Upper lobe of right lung (tissue), 1 donor: ENCODE results near the gene PDP2. TPM values are rescaled to one million over a fixed set of nuclear protein-coding genes. Genes with fewer than 3 reads are reported as not detected.

Source experiments
- ATAC-seq: fragments of 200-7000 bp; cut with Tn5 transposase; one replicate; pipeline ENCODE4 v1.9.1; 2020; ENCODE audit warnings: mild to moderate bottlenecking, moderate library complexity
- DNase-seq: peaks from one replicate; pipeline ENCODE4 v3.0.0-alpha.2; 2020
- H3K27ac ChIP-seq: fragments of 200-600 bp; one replicate; pipeline ENCODE4 v1.8.0; 2022
- H3K27me3 ChIP-seq: fragments of 200-600 bp; one replicate; pipeline ENCODE4 v1.8.0; 2022; ENCODE audit warnings: mild to moderate bottlenecking
- H3K36me3 ChIP-seq: fragments of 200-600 bp; one replicate; pipeline ENCODE4 v1.8.0; 2022
- H3K4me1 ChIP-seq: fragments of 200-600 bp; one replicate; pipeline ENCODE4 v1.8.0; 2022
- H3K4me3 ChIP-seq: fragments of 200-600 bp; one replicate; pipeline ENCODE4 v1.8.0; 2022; ENCODE audit warnings: mild to moderate bottlenecking
- H3K9me3 ChIP-seq: fragments of 200-600 bp; one replicate; pipeline ENCODE4 v1.8.0; 2022
- intact Hi-C: fragments of 100-400 bp; cut with DNase I; formaldehyde crosslinking; loops from one replicate; pipeline ENCODE4 v1.11.0; 2022
- total RNA-seq: library from RNA; stranded (reverse); fragmentation: NEBNext Ultra II Directional; extraction: Animal tissue kit (Norgen Biotek cat#: 25700); gene quantifications from one replicate; pipeline ENCODE4 v1.2.1, GENCODE V29; 2021
- TF ChIP-seq, protein P1 (sequence below): fragments of 200-600 bp; IDR thresholded peaks from one replicate; pipeline ENCODE4 v1.8.0; 2022; ENCODE audit warnings: antibody characterized with exemption
- donor health status: DM: no; HTN: yes; CAD: no; lungs with severe emphysema.

PDP2 gene
- total RNA-seq, 1 donor from 2014 or later: 22.4 TPM

DNA sequence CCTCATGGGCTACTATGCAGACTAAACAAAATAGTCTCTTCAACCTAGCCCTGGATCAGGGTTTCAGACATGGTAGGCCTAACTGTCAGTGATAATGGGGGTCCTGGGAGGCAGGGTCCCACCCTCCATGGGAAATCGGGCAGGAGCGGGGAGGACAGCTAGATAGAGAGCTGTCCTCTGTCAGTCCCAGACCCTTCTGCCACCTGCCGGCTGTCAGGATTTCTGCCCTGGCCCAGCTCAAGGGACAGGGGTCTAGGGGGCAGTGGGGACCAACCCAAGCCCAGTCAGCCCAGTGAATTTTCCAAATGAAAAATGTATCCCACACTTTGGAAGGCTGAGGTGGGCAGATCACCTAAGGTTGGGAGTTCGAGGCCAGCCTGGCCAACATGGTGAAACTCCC is 30.8 kb upstream of the PDP2 start:
- Histone ChIP-seq H3K27me3 (peaks cover 26% of the 10 kb centered on the region), H3K27ac (no peak overlapping the region), H3K9me3 (no peaks in the 10 kb centered on the region), H3K36me3 (no peaks in the 10 kb centered on the region), H3K4me3 (no peak overlapping the region), H3K4me1 (peaks cover 5% of the 10 kb centered on the region)
- no peak for DNase-seq
- intact Hi-C loops: no loop called here
- TF ChIP-seq, protein P1, sequence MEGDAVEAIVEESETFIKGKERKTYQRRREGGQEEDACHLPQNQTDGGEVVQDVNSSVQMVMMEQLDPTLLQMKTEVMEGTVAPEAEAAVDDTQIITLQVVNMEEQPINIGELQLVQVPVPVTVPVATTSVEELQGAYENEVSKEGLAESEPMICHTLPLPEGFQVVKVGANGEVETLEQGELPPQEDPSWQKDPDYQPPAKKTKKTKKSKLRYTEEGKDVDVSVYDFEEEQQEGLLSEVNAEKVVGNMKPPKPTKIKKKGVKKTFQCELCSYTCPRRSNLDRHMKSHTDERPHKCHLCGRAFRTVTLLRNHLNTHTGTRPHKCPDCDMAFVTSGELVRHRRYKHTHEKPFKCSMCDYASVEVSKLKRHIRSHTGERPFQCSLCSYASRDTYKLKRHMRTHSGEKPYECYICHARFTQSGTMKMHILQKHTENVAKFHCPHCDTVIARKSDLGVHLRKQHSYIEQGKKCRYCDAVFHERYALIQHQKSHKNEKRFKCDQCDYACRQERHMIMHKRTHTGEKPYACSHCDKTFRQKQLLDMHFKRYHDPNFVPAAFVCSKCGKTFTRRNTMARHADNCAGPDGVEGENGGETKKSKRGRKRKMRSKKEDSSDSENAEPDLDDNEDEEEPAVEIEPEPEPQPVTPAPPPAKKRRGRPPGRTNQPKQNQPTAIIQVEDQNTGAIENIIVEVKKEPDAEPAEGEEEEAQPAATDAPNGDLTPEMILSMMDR: no peak
- no peak for ATAC-seq

DNA sequence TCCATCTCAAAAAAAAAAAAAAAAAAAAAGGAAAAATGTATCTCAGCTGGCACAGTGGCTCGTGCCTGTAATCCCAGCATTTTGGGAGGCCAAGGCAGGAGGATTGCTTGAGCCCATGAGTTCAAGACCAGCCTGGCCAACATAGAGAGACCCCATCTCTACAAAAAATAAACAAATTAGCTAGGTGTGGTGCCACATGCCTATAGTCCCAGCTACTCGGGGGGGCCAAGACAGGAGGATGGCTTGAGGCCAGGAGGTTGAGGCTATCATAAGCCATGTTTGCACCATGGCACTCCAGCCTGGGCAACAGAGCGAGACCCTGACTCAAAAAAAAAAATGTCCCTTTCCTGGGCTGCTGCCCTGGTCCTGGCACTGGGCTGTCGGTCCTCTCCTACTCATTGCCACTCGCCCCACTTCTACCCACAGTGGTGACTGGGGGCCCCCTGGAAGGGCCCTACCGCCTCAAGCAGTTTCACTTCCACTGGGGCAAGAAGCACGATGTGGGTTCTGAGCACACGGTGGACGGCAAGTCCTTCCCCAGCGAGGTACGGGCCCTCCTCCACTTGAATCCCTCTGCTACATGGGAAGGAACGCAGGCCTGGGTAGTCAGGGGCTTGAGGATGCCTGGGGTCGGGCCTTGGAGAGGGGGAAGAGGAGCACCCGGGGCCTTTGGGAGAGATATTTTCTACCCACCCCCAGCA is 30.1 kb upstream of the PDP2 start:
- Histone ChIP-seq H3K27me3 (peaks cover 19% of the 10 kb centered on the region), H3K4me1 (no peaks in the 10 kb centered on the region), H3K4me3 (no peak overlapping the region), H3K36me3 (no peaks in the 10 kb centered on the region), H3K27ac (no peak overlapping the region), H3K9me3 (no peaks in the 10 kb centered on the region)
- intact Hi-C loops: no loop called here
- ATAC-seq (peak; percentile 48), DNase-seq (no peak)
- TF ChIP-seq, protein P1: no peak

DNA sequence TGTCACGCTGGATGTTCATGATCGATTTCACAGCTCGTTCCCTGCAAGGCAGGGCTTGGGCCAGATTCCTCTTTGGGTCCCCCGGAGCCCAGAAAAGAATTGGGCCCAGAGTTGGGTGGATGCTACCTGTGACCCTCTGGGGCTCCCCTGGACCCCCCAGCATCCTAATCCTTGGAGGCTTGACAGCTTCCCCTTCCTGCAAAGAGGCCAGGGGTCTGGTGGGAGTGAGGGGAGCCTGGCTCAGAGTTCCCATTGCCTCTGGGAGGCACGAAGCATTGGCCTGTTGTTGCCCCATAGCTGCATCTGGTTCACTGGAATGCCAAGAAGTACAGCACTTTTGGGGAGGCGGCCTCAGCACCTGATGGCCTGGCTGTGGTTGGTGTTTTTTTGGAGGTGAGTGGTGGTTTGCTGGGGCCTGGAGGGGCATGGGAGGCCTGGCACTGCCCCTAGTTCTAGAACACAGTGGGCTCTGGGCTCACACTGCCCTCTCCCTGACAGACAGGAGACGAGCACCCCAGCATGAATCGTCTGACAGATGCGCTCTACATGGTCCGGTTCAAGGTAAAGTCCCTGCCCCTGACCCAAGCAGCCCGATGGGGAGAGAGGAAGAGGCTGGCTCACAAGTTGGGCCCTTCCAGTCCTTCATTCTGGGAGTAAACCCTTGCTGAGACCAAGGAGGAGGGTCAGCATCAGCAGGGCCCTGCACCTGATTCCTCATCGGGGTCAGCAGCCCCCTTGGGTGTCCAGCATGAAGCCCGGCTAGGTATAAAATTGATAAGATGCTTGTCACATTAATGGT is 28.9 kb upstream of the PDP2 start:
- TF ChIP-seq, protein P1: no peak
- Histone ChIP-seq H3K4me1 (no peaks in the 10 kb centered on the region), H3K27ac (no peak overlapping the region), H3K27me3 (peaks cover 9% of the 10 kb centered on the region), H3K9me3 (no peaks in the 10 kb centered on the region), H3K36me3 (no peaks in the 10 kb centered on the region), H3K4me3 (no peak overlapping the region)
- intact Hi-C loops: no loop called here
- DNase-seq (no peak), ATAC-seq (no peak)

DNA sequence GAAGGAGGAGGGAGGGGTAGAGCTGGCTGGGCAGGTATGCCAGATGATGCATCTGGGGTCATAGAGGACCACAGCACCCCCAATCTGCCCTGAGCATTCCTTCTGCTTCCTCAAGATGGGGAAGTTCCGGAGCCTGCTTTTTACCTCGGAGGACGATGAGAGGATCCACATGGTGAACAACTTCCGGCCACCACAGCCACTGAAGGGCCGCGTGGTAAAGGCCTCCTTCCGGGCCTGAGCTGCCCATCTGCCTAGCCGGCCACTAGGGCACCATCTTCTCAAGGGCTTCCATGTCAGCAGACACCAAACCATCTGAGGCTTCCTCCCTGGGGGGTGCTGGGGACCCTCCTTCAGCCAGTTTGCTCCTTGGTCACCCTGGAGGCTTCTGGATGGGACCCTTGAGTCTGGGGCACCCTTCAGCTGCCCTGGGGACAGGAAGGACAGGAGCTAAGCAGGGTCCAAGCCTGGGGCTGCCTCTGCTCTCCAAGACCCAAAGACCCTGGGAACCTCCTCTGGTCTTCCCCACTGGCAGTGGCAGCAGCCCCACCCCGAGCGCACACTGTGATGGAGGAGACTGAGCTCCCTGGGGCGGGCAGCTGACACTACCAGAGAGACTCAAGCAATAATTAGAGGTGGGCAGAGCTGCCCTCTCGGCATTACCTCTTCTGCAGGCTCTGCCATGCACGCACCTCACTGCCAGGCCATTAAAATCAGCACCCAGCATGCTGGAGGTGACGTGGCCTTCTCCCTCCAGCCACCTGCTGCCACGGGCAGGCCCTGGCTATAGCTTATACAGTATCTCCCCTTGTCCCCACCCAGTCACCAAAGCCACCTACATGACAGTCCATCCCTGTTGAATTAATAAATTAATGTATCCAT is 26.8 kb upstream of the PDP2 start:
- H3K36me3 ChIP-seq: no peaks in the 10 kb centered on the region
- DNase-seq (no peak), ATAC-seq (peak; percentile 33)
- H3K27me3 ChIP-seq: peaks cover 4% of the 10 kb centered on the region
- TF ChIP-seq, protein P1: no peak
- intact Hi-C loops: no loop called here
- H3K27ac ChIP-seq: no peak overlapping the region
- H3K4me1 ChIP-seq: no peaks in the 10 kb centered on the region
- no peaks in the 10 kb centered on the region for H3K9me3 ChIP-seq
- no peak overlapping the region for H3K4me3 ChIP-seq

DNA sequence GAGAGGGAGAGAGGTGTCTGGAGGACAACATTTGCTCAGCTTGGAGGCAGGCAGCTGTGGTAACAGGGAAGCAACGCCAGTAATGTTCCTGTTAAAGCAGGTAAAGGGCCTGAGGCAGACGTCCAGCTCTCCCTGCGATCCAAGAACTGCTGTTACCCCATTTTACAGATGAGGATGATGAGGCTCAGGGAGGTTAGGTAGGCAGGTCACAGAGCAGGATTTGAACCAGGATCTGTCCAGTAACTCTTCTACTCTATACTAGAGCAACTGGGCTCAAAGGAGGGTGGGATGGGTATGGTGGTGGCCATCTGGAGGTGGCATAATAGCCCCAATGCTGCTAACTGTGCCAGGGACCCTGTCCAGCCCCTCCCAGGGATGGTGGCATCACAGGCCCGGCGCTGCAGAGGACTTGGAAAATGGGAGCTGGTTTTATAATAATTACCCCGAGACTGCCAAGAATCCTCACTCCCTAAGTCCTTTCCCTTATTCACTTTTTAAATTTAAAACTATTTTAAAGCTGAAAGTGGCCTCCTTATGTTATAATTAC is 24.1 kb upstream of the PDP2 start:
- Histone ChIP-seq H3K9me3 (no peaks in the 10 kb centered on the region), H3K27me3 (no peaks in the 10 kb centered on the region), H3K4me1 (no peaks in the 10 kb centered on the region), H3K27ac (no peak overlapping the region), H3K4me3 (no peak overlapping the region), H3K36me3 (no peaks in the 10 kb centered on the region)
- intact Hi-C loops: no loop called here
- no peak for ATAC-seq
- TF ChIP-seq, protein P1: no peak
- no peak for DNase-seq
